Cardiac muscle cell (in vitro differentiated cells and primary cell): ENCODE measurements around the gene BOC. TPM values are rescaled to one million over a fixed set of nuclear protein-coding genes. Genes with fewer than 3 reads are reported as not detected.
"Not testable (repeated sequence)": the region's sequence is repeated elsewhere in the genome, so short reads cannot be mapped to it uniquely, and the experiment has no call there.

Experiments
- DNase-seq, 2 donors: peaks; one replicate each; pipeline versions ENCODE4 v3.0.0 to v3.0.0-alpha.2; 2010 to 2017; ENCODE audit warnings: low read depth in 1 of 2, low spot score in 1 of 2
- H3K27ac ChIP-seq: fragments of 200-600 bp; sonication (generic); 2 replicates; pipeline ENCODE4 v1.5.1; 2016
- H3K27me3 ChIP-seq: fragments of 200-600 bp; sonication (generic); 2 replicates; pipeline ENCODE4 v1.6.0; 2016; ENCODE audit warnings: control low read depth
- H3K36me3 ChIP-seq: fragments of 200-600 bp; sonication (generic); 2 replicates; pipeline ENCODE4 v1.5.1; 2016; ENCODE audit warnings: control low read depth
- H3K4me1 ChIP-seq: fragments of 200-600 bp; sonication (generic); 2 replicates; pipeline ENCODE4 v1.8.1; 2017; ENCODE audit warnings: low read depth, mild to moderate bottlenecking, mixed run types
- H3K4me3 ChIP-seq: fragments of 200-600 bp; sonication (generic); 2 replicates; pipeline ENCODE4 v1.5.1; 2016; ENCODE audit warnings: mild to moderate bottlenecking
- H3K9me3 ChIP-seq: fragments of 200-600 bp; sonication (generic); 2 replicates; pipeline ENCODE4 v1.5.1; 2017; ENCODE audit warnings: low read depth, mild to moderate bottlenecking, control low read depth
- CTCF ChIP-seq: IDR thresholded peaks from 2 replicates; pipeline ENCODE4 v1.5.1; 2012; ENCODE audit warnings: low read depth, mild to moderate bottlenecking, low read length
- polyA plus RNA-seq: library from polyadenylated mRNA; unstranded; fragments of >200 nt; fragmentation: Nextera tagmentation; extraction: Ambion mirVana; gene quantifications from 2 replicates; pipeline ENCODE4 v1.2.1, GENCODE V29; 2016
- total RNA-seq: library from RNA; depleted of rRNA; stranded (reverse); fragments of >200 nt; gene quantifications from 2 replicates; pipeline ENCODE4 v1.2.3, GENCODE V29; 2016

The BOC gene
- total and polyA plus RNA-seq, 2 experiments from 2014 or later = 9.5 to 14.1 TPM

- no peak for TF ChIP-seq CTCF
- peak overlapping the region; percentile 96 for H3K27ac ChIP-seq
- no peaks in the 10 kb centered on the region for H3K9me3 ChIP-seq
- DNase-seq = peak; percentile 56 to 77
- H3K27me3 ChIP-seq = no peaks in the 10 kb centered on the region
- no peaks in the 10 kb centered on the region for H3K36me3 ChIP-seq
- peaks cover 48% of the 10 kb centered on the region for H3K4me1 ChIP-seq
- no peak overlapping the region for H3K4me3 ChIP-seq
Observed at GRCh38 chr3:113166719-113167492, 44.5 kb upstream of the BOC start.

GRCh38 chr3:113167825-113168801 lies 43.2 kb upstream of the BOC start:
- H3K36me3 ChIP-seq = no peaks in the 10 kb centered on the region
- H3K4me3 ChIP-seq = no peak overlapping the region
- H3K27ac ChIP-seq = peak overlapping the region; percentile 96
- H3K4me1 ChIP-seq = peaks cover 48% of the 10 kb centered on the region
- TF ChIP-seq CTCF = no peak
- DNase-seq = no peak
- no peaks in the 10 kb centered on the region for H3K27me3 ChIP-seq
- no peaks in the 10 kb centered on the region for H3K9me3 ChIP-seq

GRCh38 chr3:113169891-113170452 lies 41.4 kb upstream of the BOC start:
- Histone ChIP-seq H3K9me3 (no peaks in the 10 kb centered on the region), H3K27ac (no peak overlapping the region), H3K36me3 (no peaks in the 10 kb centered on the region)

GRCh38 chr3:113170771-113171170 lies 40.6 kb upstream of the BOC start:
- Histone ChIP-seq H3K27me3 (no peaks in the 10 kb centered on the region), H3K27ac (no peak overlapping the region), H3K36me3 (no peaks in the 10 kb centered on the region), H3K4me1 (peaks cover 42% of the 10 kb centered on the region), H3K9me3 (no peaks in the 10 kb centered on the region), H3K4me3 (no peak overlapping the region)
- no peak for DNase-seq
- TF ChIP-seq CTCF = no peak

More at GRCh38 chr3:113169891-113170452, 41.4 kb upstream of the BOC start:
- H3K4me3 ChIP-seq = no peak overlapping the region
- no peak for TF ChIP-seq CTCF
- H3K4me1 ChIP-seq = peaks cover 48% of the 10 kb centered on the region
- no peaks in the 10 kb centered on the region for H3K27me3 ChIP-seq
- no peak for DNase-seq

- H3K27ac ChIP-seq, H3K27me3 ChIP-seq, DNase-seq, H3K36me3 ChIP-seq, H3K4me3 ChIP-seq, H3K9me3 ChIP-seq: not testable (repeated sequence)
- peaks cover 33% of the 10 kb centered on the region for H3K4me1 ChIP-seq
Observed at GRCh38 chr3:113171675-113172300, 39.6 kb upstream of the BOC start.
